GM10266 (cell line): Measurements from ENCODE around the gene CDK5.

Experiments
- DNase-seq: peaks from one replicate; pipeline ENCODE4 v3.0.0; 2012; ENCODE audit errors: extremely low spot score
- CTCF ChIP-seq: IDR thresholded peaks from 2 replicates; pipeline ENCODE4 v1.5.1; 2012; ENCODE audit warnings: mild to moderate bottlenecking, low read depth; ENCODE audit not compliant: control insufficient read depth, insufficient read depth; ENCODE audit errors: missing control alignments

The CDK5 gene

GRCh38 chr7:151062399-151063211 lies 4.9 kb upstream of the CDK5 start:
- no peak for DNase-seq
- no peak for TF ChIP-seq CTCF

DNA sequence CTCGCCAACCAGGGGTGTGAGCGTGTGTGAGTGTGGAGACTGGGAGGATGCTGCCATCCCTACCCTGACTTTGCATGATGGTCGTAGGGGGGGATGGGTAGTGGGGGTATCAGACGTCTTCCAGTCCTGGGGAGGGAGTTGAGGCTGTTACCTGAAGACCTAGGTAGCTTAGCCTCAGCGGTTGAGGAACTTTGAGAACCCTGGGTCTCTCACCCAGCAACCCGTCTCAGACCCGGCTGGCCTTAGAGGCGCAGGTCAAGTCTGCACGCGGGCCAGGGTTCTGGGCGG lies 4.4 kb upstream of the CDK5 start:
- TF ChIP-seq CTCF: no peak
- no peak for DNase-seq

DNA sequence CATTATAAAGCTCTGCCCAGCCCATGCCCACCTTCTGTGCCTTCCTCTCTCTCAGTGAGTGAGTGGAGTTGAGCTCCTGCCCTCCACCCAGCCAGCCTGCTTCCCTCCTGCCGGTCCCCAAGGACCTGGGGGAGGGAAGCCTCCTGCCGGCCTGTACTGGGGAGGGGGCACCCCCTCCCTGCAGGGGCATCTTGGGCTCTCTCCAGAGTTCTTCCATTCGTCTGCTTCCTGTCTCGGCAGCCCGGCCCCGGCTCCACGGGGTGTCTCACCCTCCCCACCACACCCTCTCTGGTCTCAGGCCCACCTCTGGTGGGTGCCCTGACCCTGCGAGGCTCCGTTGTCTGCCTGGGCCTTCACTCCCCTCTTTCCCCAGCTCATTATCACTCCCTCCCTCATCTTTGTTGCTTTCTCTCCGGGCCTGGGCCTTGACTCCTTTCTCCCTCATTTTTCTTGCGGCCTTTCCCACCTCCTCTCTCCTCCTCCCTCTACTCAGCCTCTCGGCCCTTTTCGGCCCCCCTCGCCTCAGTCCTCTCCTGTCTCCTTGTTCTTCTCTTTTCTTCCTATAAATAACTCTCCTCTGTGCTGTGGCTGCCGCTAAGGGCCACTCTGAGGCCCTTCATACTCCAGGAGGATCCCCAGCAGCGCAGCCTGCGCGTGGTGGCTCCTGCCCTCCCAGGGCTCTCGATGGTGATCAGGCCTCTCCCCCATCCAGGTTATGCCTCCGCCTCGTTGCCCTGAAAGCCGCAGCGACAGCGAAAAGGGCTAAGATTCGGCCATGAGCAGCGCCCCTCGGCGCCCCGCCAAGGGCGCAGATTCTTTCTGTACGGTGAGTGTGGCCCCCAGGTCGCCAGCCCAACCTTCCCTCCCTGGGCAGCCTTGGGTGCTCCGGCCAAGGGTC lies 3.8 kb upstream of the CDK5 start:
- TF ChIP-seq CTCF: no peak
- no peak for DNase-seq

DNA sequence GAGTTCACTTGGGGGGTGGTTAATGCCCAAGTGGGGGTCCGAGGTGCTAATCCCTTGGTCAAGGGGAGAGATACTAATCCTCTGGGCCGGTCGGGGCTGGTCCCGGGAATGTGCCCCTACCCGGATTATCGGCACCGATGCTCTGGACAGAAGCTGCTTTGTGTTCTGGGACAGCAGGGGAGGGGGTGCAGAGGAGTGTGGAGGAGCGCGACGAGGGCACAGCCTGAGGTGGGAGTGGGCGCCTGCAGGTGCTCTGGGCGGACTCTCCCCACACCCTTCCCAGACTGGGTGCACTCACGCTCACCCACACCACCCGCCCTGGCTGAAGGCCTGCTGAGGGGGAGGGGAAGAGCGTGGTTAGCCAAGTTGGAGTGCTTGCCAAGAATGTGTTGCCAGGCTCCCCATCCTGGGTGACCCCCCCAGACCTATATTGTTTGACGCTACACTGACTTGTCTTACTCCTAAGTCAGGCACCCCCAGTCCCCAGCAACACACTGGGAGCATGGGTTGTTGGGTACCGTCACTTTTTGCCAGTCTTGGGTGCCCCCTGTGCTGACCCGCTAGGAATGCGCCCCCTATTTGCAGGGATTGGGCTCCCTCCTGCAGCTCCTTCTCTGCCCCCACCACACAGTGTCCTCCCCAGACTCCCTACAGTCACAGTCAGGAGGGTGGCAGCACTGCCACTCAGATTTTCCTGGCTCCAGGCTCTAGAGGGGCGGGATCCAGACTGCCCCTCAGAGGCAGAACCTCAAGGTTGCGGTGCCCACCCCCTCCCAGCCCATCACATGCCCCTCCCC lies 2.9 kb upstream of the CDK5 start:
- peak; percentile 14 for TF ChIP-seq CTCF
- no peak for DNase-seq

DNA sequence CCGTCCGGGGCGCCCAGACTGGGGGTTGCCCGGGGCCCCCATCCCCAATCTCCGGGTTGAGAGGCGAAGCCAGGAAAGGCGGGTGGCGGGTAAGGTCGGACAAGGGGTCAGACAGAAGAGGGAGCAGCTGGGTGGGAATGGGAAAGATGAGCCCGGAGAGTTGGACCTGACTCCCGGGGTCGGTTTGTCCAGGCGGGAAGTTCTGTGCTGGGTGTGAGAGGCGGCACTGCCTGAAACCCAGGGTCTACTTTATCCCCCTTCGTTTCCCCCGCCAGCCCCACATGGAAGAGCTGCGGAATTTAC lies 2.4 kb upstream of the CDK5 start:
- no peak for TF ChIP-seq CTCF
- no peak for DNase-seq

DNA sequence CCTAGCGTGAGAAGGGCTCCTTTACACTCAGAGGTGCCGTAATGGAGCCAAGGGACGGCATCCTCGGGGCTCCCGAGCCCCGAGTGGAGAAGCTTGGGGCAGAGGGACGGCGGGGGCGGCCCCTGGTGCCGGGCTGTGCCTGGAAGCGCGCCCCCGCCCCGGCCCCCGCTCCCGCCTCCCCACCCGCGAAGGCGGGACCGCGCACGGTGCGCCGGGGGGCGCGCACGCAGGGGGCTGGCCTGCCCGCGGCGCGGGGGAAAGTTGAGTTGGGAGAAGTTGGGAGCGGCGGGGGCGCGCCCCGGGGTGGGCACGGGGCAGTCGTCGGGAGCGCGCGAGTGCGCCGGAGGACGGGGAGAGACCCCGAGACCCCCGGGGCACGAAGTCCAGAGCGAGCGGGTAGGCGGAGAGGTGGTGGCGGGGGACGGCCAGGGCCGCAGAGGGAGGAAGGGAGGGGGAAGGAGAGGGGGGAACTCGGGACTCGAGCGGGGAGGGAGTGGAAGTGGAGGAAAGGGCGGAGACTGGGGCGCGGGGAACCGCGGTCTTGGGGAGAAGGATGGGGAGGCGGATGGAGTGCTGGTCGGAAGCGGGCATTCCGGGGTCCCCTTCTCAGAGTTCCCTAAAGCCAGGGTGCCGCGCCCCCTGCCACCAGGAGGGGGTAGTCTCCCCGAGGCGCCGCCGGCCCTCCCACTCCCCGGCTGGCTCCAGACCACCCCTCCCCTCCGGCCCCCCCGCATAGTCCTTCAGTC lies 1.8 kb upstream of the CDK5 start, which contains the start of gene SLC4A2:
SLC4A2 (plus strand) TSS at position 223 of the 746 bp plus-strand sequence. CDS start 2,399 bp downstream, outside the sequence.
- DNase-seq: peak; percentile 93
- peak; percentile 48 for TF ChIP-seq CTCF
